Motor neuron (in vitro differentiated cells): ENCODE data around the gene OVCH1. TPM values are rescaled to one million over a fixed set of nuclear protein-coding genes. Genes with fewer than 3 reads are reported as not detected.

Experiments used
- ATAC-seq, 8 experiments: fragments of 200-7000 bp; cut with Tn5 transposase; replicated peaks in 6 of 8; 2 replicates each; pipeline ENCODE4 v1.8.0; 2021; ENCODE audit warnings: mild to moderate bottlenecking in 8 of 8, moderate library complexity in 8 of 8
- H3K27ac ChIP-seq, 2 donors: fragments of 250-450 bp; sonication (Bioruptor Pico); 2 replicates each; pipeline ENCODE4 v1.9.0; 2021; ENCODE audit warnings: antibody characterized with exemption in 2 of 2, mild to moderate bottlenecking in 2 of 2, moderate library complexity in 1 of 2
- H3K4me1 ChIP-seq, 2 donors: fragments of 250-450 bp; sonication (Bioruptor Pico); replicated peaks in 1 of 2; 2 replicates each; pipeline ENCODE4 v1.6.1; 2021; ENCODE audit warnings: antibody characterized with exemption in 2 of 2, mild to moderate bottlenecking in 2 of 2, moderate library complexity in 1 of 2
- H3K4me3 ChIP-seq, 5 donors: fragments of 250-450 bp; sonication (Bioruptor Pico); 2 replicates each; pipeline ENCODE4 v1.9.0; 2021; ENCODE audit warnings: antibody characterized with exemption in 5 of 5, mild to moderate bottlenecking in 5 of 5, moderate library complexity in 4 of 5
- WGBS, 10 experiments: fragments of 450-650 bp; shearing (Covaris generic); methylation state at CpG; one replicate each; pipeline ENCODE4 v1.0.0; 2022; 5-methylcytosine and 5-hydroxymethylcytosine counted together
- in situ Hi-C, 9 experiments: fragments of 400-800 bp; cut with MboI; loops; one replicate each; pipeline ENCODE4 v1.15.0; 2021; ENCODE audit warnings: low sequenced_read_pairs in 9 of 9, low pct_unique_long_range_greater_than_20kb in 2 of 9; ENCODE audit not compliant: unreplicated experiment in 9 of 9
- total RNA-seq, 8 experiments: library from RNA; unstranded; fragments of 300-600 nt; gene quantifications; 2 replicates each; pipeline versions ENCODE4 v1.2.3 to v1.2.4, GENCODE V29; 2022

Gene OVCH1
- total RNA-seq, 8 experiments from 2014 or later = 0.08 to 2.4 (median 0.19) TPM; not detected in 1

GRCh38 chr12:29429999-29430715 lies 67.3 kb downstream of the OVCH1 start:
- Histone ChIP-seq H3K4me3 (no peak overlapping the region), H3K27ac (no peak overlapping the region), H3K4me1 (no peaks in the 10 kb centered on the region)
- in situ Hi-C loops = no loop called here
- 17 to 100% (median 60%) methylated on average over 1 to 3 of the region's 3 CpGs; no CpG with 5 or more reads in 3 of the 10 experiments for WGBS, 10 experiments
- ATAC-seq = no peak

GRCh38 chr12:29428633-29429032 lies 68.9 kb downstream of the OVCH1 start:
- Histone ChIP-seq H3K4me3 (no peak overlapping the region), H3K27ac (no peak overlapping the region), H3K4me1 (no peaks in the 10 kb centered on the region)
- peak in 2 of 8 experiments; percentile 75 to 85 for ATAC-seq
- in situ Hi-C loops = no loop called here

GRCh38 chr12:29427964-29428363 lies 69.5 kb downstream of the OVCH1 start:
- Histone ChIP-seq H3K4me1 (no peaks in the 10 kb centered on the region), H3K4me3 (no peak overlapping the region), H3K27ac (no peak overlapping the region)
- in situ Hi-C loops = no loop called here
- no peak for ATAC-seq
- 54 to 92% (median 68%) methylated on average over 2 to 4 of the region's 4 CpGs for WGBS, 10 experiments

- ATAC-seq = peak in 3 of 8 experiments; percentile 64 to 91 (median 73)
- 25 to 100% (median 83%) methylated on average over 1 to 2 of the region's 2 CpGs; no CpG with 5 or more reads in 1 of the 10 experiments for WGBS, 10 experiments
- Histone ChIP-seq H3K4me3 (no peak overlapping the region), H3K4me1 (no peaks in the 10 kb centered on the region), H3K27ac (no peak overlapping the region)
- in situ Hi-C loops = no loop called here
Measured at GRCh38 chr12:29426498-29426897, 71.0 kb downstream of the OVCH1 start.

GRCh38 chr12:29425722-29426121 lies 71.8 kb downstream of the OVCH1 start:
- H3K4me3 ChIP-seq = no peak overlapping the region
- H3K27ac ChIP-seq = no peak overlapping the region
- WGBS, 10 experiments = 0 to 100% (median 78%) methylated on average over 1 to 2 of the region's 2 CpGs; no CpG with 5 or more reads in 2 of the 10 experiments
- H3K4me1 ChIP-seq = no peaks in the 10 kb centered on the region
- in situ Hi-C loops = no loop called here
- ATAC-seq = peak in 1 of 8 experiments; percentile 60

GRCh38 chr12:29416748-29417147 lies 80.7 kb downstream of the OVCH1 start:
- Histone ChIP-seq H3K4me1 (no peaks in the 10 kb centered on the region), H3K4me3 (no peak overlapping the region), H3K27ac (no peak overlapping the region)
- in situ Hi-C loops = no loop called here
- ATAC-seq = no peak

GRCh38 chr12:29415111-29415510 lies 82.4 kb downstream of the OVCH1 start:
- no peaks in the 10 kb centered on the region for H3K4me1 ChIP-seq
- H3K27ac ChIP-seq = no peak overlapping the region
- ATAC-seq = no peak
- H3K4me3 ChIP-seq = no peak overlapping the region
- 9 to 89% (median 64%) methylated on average over 1 to 4 of the region's 4 CpGs for WGBS, 10 experiments
- in situ Hi-C loops = no loop called here

- Histone ChIP-seq H3K27ac (no peak overlapping the region), H3K4me1 (no peaks in the 10 kb centered on the region), H3K4me3 (no peak overlapping the region)
- ATAC-seq = no peak
- in situ Hi-C loops = no loop called here
Measured at GRCh38 chr12:29414368-29414767, 83.1 kb downstream of the OVCH1 start.

GRCh38 chr12:29405561-29405960 lies 91.9 kb downstream of the OVCH1 start:
- no peak for ATAC-seq
- in situ Hi-C loops = no loop called here
- Histone ChIP-seq H3K4me3 (no peak overlapping the region), H3K27ac (no peak overlapping the region), H3K4me1 (no peaks in the 10 kb centered on the region)
- WGBS, 10 experiments = 0 to 84% (median 39%) methylated on average over 1 to 4 of the region's 4 CpGs

- ATAC-seq = peak in 2 of 8 experiments; percentile 42 to 73
- in situ Hi-C loops = no loop called here
- no peaks in the 10 kb centered on the region for H3K4me1 ChIP-seq
- no peak overlapping the region for H3K4me3 ChIP-seq
- WGBS, 10 experiments = 8 to 100% (median 47%) methylated on average over 1 to 4 of the region's 4 CpGs; no CpG with 5 or more reads in 2 of the 10 experiments
- H3K27ac ChIP-seq = no peak overlapping the region
Measured at GRCh38 chr12:29403991-29404390, 93.5 kb downstream of the OVCH1 start.

- no peak overlapping the region for H3K4me3 ChIP-seq
- H3K4me1 ChIP-seq = no peaks in the 10 kb centered on the region
- in situ Hi-C loops = no loop called here
- ATAC-seq = no peak
- H3K27ac ChIP-seq = no peak overlapping the region
Measured at GRCh38 chr12:29402437-29402836, 95.0 kb downstream of the OVCH1 start.

- 69 to 100% (median 86%) methylated on average over 1 of the region's 1 CpG; no CpG with 5 or more reads in 1 of the 10 experiments for WGBS, 10 experiments
- no peaks in the 10 kb centered on the region for H3K4me1 ChIP-seq
- no peak overlapping the region for H3K4me3 ChIP-seq
- ATAC-seq = no peak
- H3K27ac ChIP-seq = no peak overlapping the region
- in situ Hi-C loops = no loop called here
Measured at GRCh38 chr12:29398495-29398894, 99.0 kb downstream of the OVCH1 start.

- ATAC-seq = peak in 2 of 8 experiments; percentile 40 to 85
- H3K27ac ChIP-seq = no peak overlapping the region
- 35 to 90% (median 70%) methylated on average over 1 to 3 of the region's 3 CpGs; no CpG with 5 or more reads in 1 of the 10 experiments for WGBS, 10 experiments
- H3K4me1 ChIP-seq = no peaks in the 10 kb centered on the region
- in situ Hi-C loops = no loop called here
- no peak overlapping the region for H3K4me3 ChIP-seq
Measured at GRCh38 chr12:29396774-29397173, 100.7 kb downstream of the OVCH1 start.

GRCh38 chr12:29395356-29395755 lies 102.1 kb downstream of the OVCH1 start:
- H3K27ac ChIP-seq = no peak overlapping the region
- H3K4me1 ChIP-seq = no peaks in the 10 kb centered on the region
- 80 to 100% (median 94%) methylated on average over 1 of the region's 1 CpG; no CpG with 5 or more reads in 4 of the 10 experiments for WGBS, 10 experiments
- H3K4me3 ChIP-seq = no peak overlapping the region
- in situ Hi-C loops = no loop called here
- ATAC-seq = no peak
